ENCODE measurements around the gene JAKMIP1. TPM values are rescaled to one million over a fixed set of nuclear protein-coding genes. Genes with fewer than 3 reads are reported as not detected.

Gene JAKMIP1
- total RNA-seq, 1 donor from 2014 or later: 0.54 TPM

DNA sequence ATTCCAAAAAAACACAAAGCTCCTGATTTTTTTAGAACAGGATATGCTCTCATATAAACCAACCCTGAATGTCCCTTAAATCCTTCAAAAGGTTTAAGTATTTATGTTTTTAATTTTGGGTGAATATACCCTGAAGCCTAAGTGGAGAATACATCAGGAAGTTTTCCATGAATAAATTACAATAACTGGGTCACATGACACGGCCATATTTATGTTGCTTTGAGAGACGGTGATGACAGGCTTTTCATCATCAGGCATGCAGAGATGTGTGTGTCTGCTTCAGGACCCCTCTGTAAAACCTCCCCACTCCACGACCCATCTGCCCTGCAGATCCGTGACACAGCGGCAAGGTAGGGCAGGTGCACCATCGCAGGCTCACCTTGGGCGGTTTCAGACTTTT lies 121.8 kb downstream of the JAKMIP1 start:
- TF ChIP-seq, protein P1, sequence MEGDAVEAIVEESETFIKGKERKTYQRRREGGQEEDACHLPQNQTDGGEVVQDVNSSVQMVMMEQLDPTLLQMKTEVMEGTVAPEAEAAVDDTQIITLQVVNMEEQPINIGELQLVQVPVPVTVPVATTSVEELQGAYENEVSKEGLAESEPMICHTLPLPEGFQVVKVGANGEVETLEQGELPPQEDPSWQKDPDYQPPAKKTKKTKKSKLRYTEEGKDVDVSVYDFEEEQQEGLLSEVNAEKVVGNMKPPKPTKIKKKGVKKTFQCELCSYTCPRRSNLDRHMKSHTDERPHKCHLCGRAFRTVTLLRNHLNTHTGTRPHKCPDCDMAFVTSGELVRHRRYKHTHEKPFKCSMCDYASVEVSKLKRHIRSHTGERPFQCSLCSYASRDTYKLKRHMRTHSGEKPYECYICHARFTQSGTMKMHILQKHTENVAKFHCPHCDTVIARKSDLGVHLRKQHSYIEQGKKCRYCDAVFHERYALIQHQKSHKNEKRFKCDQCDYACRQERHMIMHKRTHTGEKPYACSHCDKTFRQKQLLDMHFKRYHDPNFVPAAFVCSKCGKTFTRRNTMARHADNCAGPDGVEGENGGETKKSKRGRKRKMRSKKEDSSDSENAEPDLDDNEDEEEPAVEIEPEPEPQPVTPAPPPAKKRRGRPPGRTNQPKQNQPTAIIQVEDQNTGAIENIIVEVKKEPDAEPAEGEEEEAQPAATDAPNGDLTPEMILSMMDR (conservative IDR thresholded peaks at IDR 0.05): no peak
- no peaks in the 10 kb centered on the region for H3K36me3 Mint-ChIP-seq (ENCODE audit: low read depth)
- no peak overlapping the region for H3K27ac Mint-ChIP-seq (ENCODE audit: unreplicated experiment)
- peaks cover 4% of the 10 kb centered on the region for H3K27me3 Mint-ChIP-seq (ENCODE audit: low read depth)
- no peaks in the 10 kb centered on the region for H3K4me1 Mint-ChIP-seq
- no peak for DNase-seq (ENCODE audit: low read depth, low spot score)
- no peak overlapping the region for H3K4me3 Mint-ChIP-seq
- no peaks in the 10 kb centered on the region for H3K9me3 Mint-ChIP-seq

DNA sequence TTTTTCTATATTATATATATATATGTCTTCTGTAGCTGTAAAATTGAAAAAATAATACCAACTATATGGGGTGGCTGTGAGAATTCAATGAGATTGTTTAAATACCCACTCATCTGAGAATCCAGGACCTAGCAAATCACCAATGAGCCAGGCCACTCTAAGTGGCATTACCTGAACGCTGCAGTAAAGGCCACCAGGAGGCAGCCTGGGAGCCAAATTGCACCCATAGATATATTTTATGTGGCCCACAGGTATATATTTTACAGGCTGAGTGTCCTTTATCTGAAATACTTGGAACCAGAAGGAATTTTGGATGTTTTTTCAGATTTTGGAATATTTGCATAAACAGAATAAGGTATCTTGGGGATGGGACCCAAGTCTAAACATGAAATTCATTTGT lies 124.0 kb downstream of the JAKMIP1 start:
- no peaks in the 10 kb centered on the region for H3K36me3 Mint-ChIP-seq (ENCODE audit: low read depth)
- TF ChIP-seq, protein P1 (conservative IDR thresholded peaks at IDR 0.05): peak; percentile 45
- H3K4me1 Mint-ChIP-seq: no peaks in the 10 kb centered on the region
- H3K9me3 Mint-ChIP-seq: no peaks in the 10 kb centered on the region
- no peak overlapping the region for H3K4me3 Mint-ChIP-seq
- peaks cover 8% of the 10 kb centered on the region for H3K27me3 Mint-ChIP-seq (ENCODE audit: low read depth)
- H3K27ac Mint-ChIP-seq (ENCODE audit: unreplicated experiment): no peak overlapping the region
- DNase-seq (ENCODE audit: low read depth, low spot score): no peak

DNA sequence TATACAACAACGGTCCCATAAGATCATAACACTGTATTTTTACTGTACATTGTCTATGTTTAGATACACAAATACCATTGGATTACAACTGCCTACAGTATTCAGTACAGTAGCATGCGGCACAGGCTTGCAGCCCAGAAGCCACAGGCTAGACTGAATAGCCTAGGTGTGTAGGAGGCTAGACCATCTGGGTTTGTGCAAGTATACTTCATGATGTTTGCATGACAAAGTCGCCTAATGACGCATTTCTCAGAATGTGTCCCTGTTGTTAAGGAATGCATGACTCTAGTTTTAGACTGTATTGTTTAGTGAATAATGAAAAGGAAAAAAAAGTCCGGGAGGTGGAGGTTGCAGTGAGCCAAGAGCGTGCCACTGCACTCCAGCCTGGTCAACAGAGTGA lies 125.6 kb downstream of the JAKMIP1 start:
- TF ChIP-seq, protein P1 (conservative IDR thresholded peaks at IDR 0.05): no peak
- H3K4me1 Mint-ChIP-seq: no peaks in the 10 kb centered on the region
- no peaks in the 10 kb centered on the region for H3K36me3 Mint-ChIP-seq (ENCODE audit: low read depth)
- no peaks in the 10 kb centered on the region for H3K9me3 Mint-ChIP-seq
- H3K27ac Mint-ChIP-seq (ENCODE audit: unreplicated experiment): no peak overlapping the region
- no peak for DNase-seq (ENCODE audit: low read depth, low spot score)
- H3K27me3 Mint-ChIP-seq (ENCODE audit: low read depth): peaks cover 8% of the 10 kb centered on the region
- no peak overlapping the region for H3K4me3 Mint-ChIP-seq

DNA sequence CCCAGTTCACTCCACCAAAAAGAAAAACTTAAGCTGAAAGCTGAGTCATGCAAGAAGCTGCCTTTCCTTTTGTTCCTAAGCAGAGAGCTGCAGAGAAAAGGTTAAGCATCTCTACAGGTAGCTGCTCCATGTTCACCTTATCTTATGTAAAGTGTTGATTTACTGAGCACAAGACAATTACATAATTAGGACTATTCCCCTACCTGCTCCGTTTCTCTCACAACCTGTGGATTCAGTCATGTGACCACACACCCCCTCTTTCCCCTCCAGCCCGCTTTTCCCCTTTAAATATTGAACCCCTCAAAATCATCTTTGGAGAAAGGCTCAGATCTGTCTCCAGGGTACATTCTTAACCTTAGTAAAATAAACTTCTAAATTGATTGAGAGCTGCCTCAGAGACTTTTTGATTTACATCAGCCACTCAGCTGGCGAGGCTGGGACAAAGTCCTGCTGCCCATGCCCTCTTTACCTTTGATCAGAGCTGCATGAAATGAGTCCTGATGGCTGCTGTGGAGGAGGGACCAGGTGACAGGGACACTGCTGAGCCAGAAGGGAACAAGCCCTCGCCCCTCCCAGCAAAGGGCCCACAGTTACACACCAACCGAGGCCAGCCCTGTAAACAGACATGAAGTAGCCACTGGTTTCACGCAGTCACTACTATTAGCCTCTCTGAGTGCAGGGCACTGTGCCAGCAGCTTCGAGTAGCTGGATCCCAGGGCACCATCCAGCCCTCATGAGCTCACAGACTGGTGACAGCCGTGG lies 128.2 kb downstream of the JAKMIP1 start:
- Mint-ChIP-seq H3K27me3 (ENCODE audit: low read depth) (peaks cover 6% of the 10 kb centered on the region), H3K4me1 (no peaks in the 10 kb centered on the region), H3K36me3 (ENCODE audit: low read depth) (no peaks in the 10 kb centered on the region), H3K27ac (ENCODE audit: unreplicated experiment) (no peak overlapping the region), H3K9me3 (no peaks in the 10 kb centered on the region), H3K4me3 (no peak overlapping the region)
- no peak for DNase-seq (ENCODE audit: low read depth, low spot score)
- TF ChIP-seq, protein P1 (conservative IDR thresholded peaks at IDR 0.05): no peak

DNA sequence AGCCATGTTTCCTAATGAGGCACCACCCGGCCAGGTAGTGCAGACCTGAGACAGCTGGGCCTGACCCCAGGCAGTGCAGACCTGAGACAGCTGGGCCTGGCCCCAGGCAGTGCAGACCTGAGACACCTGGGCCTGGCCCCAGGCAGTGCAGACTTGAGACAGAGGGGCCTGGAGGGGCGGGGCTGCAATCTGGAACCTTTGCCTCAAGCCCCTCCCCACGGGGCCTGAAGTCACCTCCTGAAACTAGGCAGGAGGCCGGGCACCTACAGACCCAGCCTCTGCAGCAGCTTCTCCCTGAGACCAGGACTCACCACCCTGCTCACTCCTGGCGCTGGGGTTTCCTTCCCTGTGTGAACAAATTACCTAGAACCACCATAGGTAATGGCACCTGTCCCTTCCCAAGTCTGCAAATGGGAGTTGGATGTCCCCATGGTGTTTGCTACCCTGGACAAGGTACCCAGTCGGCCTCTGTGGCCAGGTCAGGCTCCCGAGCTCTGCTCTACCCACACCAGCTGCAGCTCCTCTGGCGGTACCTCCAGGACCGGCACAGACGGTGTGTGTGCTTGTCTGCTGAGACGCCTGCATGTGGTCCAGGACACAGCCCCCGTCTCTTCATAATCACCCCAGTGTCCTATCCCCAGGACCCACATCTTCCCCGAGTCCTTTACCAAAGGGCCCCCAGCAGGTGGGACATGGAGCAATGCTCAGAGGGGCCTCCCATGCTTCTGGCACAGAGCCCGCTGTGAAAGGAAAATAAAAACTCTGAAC lies 129.0 kb downstream of the JAKMIP1 start:
- H3K27me3 Mint-ChIP-seq (ENCODE audit: low read depth): peaks cover 6% of the 10 kb centered on the region
- no peak for DNase-seq (ENCODE audit: low read depth, low spot score)

More for the DNA sequence above, 129.0 kb downstream of the JAKMIP1 start:
- Mint-ChIP-seq H3K4me1 (no peaks in the 10 kb centered on the region), H3K4me3 (no peak overlapping the region), H3K9me3 (no peaks in the 10 kb centered on the region), H3K27ac (ENCODE audit: unreplicated experiment) (no peak overlapping the region), H3K36me3 (ENCODE audit: low read depth) (no peaks in the 10 kb centered on the region)
- TF ChIP-seq, protein P1 (conservative IDR thresholded peaks at IDR 0.05): no peak
